Measurements from ENCODE around the gene P2RY8.
"Not testable (repeated sequence)": the region's sequence is repeated elsewhere in the genome, so short reads cannot be mapped to it uniquely, and the experiment has no call there.

P2RY8 gene

GRCh38 chrX:1462110-1462509 is 74.9 kb downstream of the P2RY8 start:
- no peak for DNase-seq

- no peak for DNase-seq
These were observed 81.1 kb downstream of the P2RY8 start for GRCh38 chrX:1455948-1456280.

GRCh38 chrX:1453951-1454785 is 82.8 kb downstream of the P2RY8 start:
- DNase-seq, result no peak

- DNase-seq, result no peak
These were observed 83.6 kb downstream of the P2RY8 start for GRCh38 chrX:1453395-1453783.

- DNase-seq, result no peak
These were observed 84.2 kb downstream of the P2RY8 start, which contains the start of gene ASMTL for GRCh38 chrX:1452516-1453394. Gene ASMTL, minus strand, starts transcription at chrX:1452909. Its CDS starts 69 bp downstream, at chrX:1452840.

- DNase-seq, result no peak
These were observed 85.1 kb downstream of the P2RY8 start for GRCh38 chrX:1451661-1452515.

GRCh38 chrX:1451251-1451660 is 85.7 kb downstream of the P2RY8 start:
- no peak for DNase-seq

GRCh38 chrX:1450361-1451161 is 86.4 kb downstream of the P2RY8 start:
- no peak for DNase-seq

GRCh38 chrX:1449823-1450149 is 87.2 kb downstream of the P2RY8 start:
- DNase-seq, result no peak

GRCh38 chrX:1449036-1449822 is 87.8 kb downstream of the P2RY8 start:
- no peak for DNase-seq

GRCh38 chrX:1448573-1449001 is 88.4 kb downstream of the P2RY8 start:
- DNase-seq, result not testable (repeated sequence)

- not testable (repeated sequence) for DNase-seq
These were observed 88.9 kb downstream of the P2RY8 start for GRCh38 chrX:1447969-1448572.

GRCh38 chrX:1446984-1447968 is 89.7 kb downstream of the P2RY8 start:
- not testable (repeated sequence) for DNase-seq

- DNase-seq, result no peak
These were observed 92.2 kb downstream of the P2RY8 start for GRCh38 chrX:1444561-1445500.

- DNase-seq, result no peak
These were observed 93.4 kb downstream of the P2RY8 start for GRCh38 chrX:1443496-1444075.

GRCh38 chrX:1442724-1443367 is 94.1 kb downstream of the P2RY8 start:
- no peak for DNase-seq

GRCh38 chrX:1442016-1442665 is 94.8 kb downstream of the P2RY8 start:
- no peak for DNase-seq
